ENCODE results near the gene BTBD7. TPM values are rescaled to one million over a fixed set of nuclear protein-coding genes. Genes with fewer than 3 reads are reported as not detected.

BTBD7 gene
- total and polyA plus RNA-seq, 2 donors (not counting 3 experiments of a cell fraction or from before 2014, with no cell fraction given) = 20.9 to 50.2 TPM

DNA sequence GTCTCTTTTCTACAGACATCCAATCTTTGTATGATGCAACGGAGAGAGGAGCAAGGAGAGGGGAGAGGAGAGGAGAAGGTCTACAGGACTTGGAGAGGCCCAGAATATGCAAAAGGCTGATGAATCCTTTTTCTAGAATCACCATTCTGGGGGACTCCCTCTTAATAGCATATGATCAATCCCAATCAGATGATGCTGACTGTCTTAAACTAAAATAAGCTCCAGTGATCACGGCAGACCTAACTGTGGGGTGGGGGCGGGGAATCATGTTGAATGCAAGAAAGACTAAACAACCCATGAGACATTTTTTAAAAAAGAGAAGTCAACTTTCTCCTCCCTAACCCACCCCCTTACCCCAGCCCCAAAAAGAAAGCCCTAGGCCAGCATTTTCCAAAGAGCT is 33.4 kb downstream of the BTBD7 start:
- CTCF ChIA-PET = interaction anchor here (1.4 to 2.6 kb wide), 2 partner anchors 8 to 18 kb away, joined by 3 to 7 read pairs; no protein-coding TSS in a partner anchor
- intact Hi-C loops (cut with micrococcal nuclease) = no loop called here
- H4K20me1 ChIP-seq (replicated peaks; ENCODE audit: control insufficient read depth, extremely low read depth, insufficient read depth, low read length) = peaks cover 4% of the 10 kb centered on the region

More for the DNA sequence above, 33.4 kb downstream of the BTBD7 start:
- no peak overlapping the region for H2AFZ ChIP-seq (ENCODE audit: low read depth, low read length)
- H3K36me3 ChIP-seq (ENCODE audit: control insufficient read depth in 2 of 2, extremely low read depth in 1 of 2, insufficient read depth in 2 of 2, low read length in 2 of 2) = no peaks in the 10 kb centered on the region
- no peaks in the 10 kb centered on the region for H3K9me3 ChIP-seq (replicated peaks; ENCODE audit: control insufficient read depth, insufficient read depth, low read length)
- no peaks in the 10 kb centered on the region for H3K9me1 ChIP-seq (replicated peaks; ENCODE audit: control insufficient read depth, extremely low read depth, insufficient read depth, low read length)
- no peak overlapping the region for H3K4me3 ChIP-seq (replicated peaks in 1 of 3; ENCODE audit: insufficient read depth in 1 of 3, low read depth in 1 of 3, low read length in 3 of 3)
- FAIRE-seq (no peak), DNase-seq (ENCODE audit: low read depth, low spot score) (no peak)
- no peak overlapping the region for H3K4me2 ChIP-seq (ENCODE audit: insufficient read depth, low read length)
- H3K27ac ChIP-seq (ENCODE audit: insufficient read depth, low read depth, low read length) = no peak overlapping the region
- no peak overlapping the region for H3K9ac ChIP-seq (replicated peaks; ENCODE audit: extremely low read depth, insufficient read depth, low read length)
- H3K4me1 ChIP-seq (ENCODE audit: control insufficient read depth, extremely low read depth, insufficient read depth, low read length) = peaks cover 10% of the 10 kb centered on the region
- H3K79me2 ChIP-seq (ENCODE audit: control insufficient read depth, insufficient read depth, low read length) = peaks cover 84% of the 10 kb centered on the region
- TF ChIP-seq MAX (IDR thresholded peaks at IDR 0.05; ENCODE audit: insufficient read depth, insufficient read length) = no peak
- TF ChIP-seq JUN (IDR thresholded peaks at IDR 0.05; ENCODE audit: borderline replicate concordance, insufficient read depth, insufficient read length, low read depth) = no peak
- TF ChIP-seq POLR2AphosphoS5 (IDR thresholded peaks at IDR 0.05; ENCODE audit: insufficient read depth, low read depth, low read length) = no peak
- no peak for TF ChIP-seq GATA2 (IDR thresholded peaks at IDR 0.05; ENCODE audit: insufficient read depth, insufficient read length, low read depth, low read length)
- TF ChIP-seq POLR2A (IDR thresholded peaks at IDR 0.05; ENCODE audit: low read depth, low read length) = no peak
- TF ChIP-seq MYC (IDR thresholded peaks at IDR 0.05; ENCODE audit: low read depth, low read length) = no peak
- TF ChIP-seq EZH2 (IDR thresholded peaks at IDR 0.05; ENCODE audit: borderline replicate concordance, low read depth, low read length, severe bottlenecking) = no peak
- TF ChIP-seq FOS (IDR thresholded peaks at IDR 0.05; ENCODE audit: borderline replicate concordance, insufficient read depth, low read length) = no peak
- TF ChIP-seq, protein P1, sequence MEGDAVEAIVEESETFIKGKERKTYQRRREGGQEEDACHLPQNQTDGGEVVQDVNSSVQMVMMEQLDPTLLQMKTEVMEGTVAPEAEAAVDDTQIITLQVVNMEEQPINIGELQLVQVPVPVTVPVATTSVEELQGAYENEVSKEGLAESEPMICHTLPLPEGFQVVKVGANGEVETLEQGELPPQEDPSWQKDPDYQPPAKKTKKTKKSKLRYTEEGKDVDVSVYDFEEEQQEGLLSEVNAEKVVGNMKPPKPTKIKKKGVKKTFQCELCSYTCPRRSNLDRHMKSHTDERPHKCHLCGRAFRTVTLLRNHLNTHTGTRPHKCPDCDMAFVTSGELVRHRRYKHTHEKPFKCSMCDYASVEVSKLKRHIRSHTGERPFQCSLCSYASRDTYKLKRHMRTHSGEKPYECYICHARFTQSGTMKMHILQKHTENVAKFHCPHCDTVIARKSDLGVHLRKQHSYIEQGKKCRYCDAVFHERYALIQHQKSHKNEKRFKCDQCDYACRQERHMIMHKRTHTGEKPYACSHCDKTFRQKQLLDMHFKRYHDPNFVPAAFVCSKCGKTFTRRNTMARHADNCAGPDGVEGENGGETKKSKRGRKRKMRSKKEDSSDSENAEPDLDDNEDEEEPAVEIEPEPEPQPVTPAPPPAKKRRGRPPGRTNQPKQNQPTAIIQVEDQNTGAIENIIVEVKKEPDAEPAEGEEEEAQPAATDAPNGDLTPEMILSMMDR (IDR thresholded peaks at IDR 0.05; ENCODE audit: extremely low read depth in 1 of 2, insufficient read depth in 1 of 2, low read depth in 1 of 2, low read length in 2 of 2) = no peak
- no peaks in the 10 kb centered on the region for H3K27me3 ChIP-seq (ENCODE audit: control insufficient read depth in 2 of 2, insufficient read depth in 2 of 2, low read length in 2 of 2)
- BruUV-seq (replicated peaks) = no TSS peak
- POLR2A ChIA-PET = no interaction called here
- dilution Hi-C loops (cut with MboI; ENCODE audit: extremely low pct_ligation_motif_present, low sequenced_read_pairs) = no loop called here

All from endothelial cell of umbilical vein (primary cell).